ENCODE measurements around the gene PTBP1.
A peak's percentile ranks its signal among the peaks of the same experiment; 100 is the strongest.

PTBP1 gene

GRCh38 chr19:855566-856120 is 58.4 kb downstream of the PTBP1 start:
- no peak for TF ChIP-seq CTCF (IDR thresholded peaks at IDR 0.05; ENCODE audit: insufficient read depth, low read length, missing control alignments)
- DNase-seq (ENCODE audit: low read depth, low spot score) = no peak
- POLR2A ChIA-PET = no interaction called here
- no peak overlapping the region for H3K4me3 ChIP-seq (ENCODE audit: low read depth, low read length)
- CTCF ChIA-PET = interaction anchor here (0.7 to 3.3 kb wide), 19 partner anchors 10 to 385 kb away, joined by 3 to 18 read pairs (median 4); partner anchors contain the start of genes MED16, RNU6-9 and WDR18

GRCh38 chr19:858284-858683 is 61.0 kb downstream of the PTBP1 start:
- POLR2A ChIA-PET = interaction anchor here (1.0 kb wide), 1 partner anchor 80 kb away, joined by 4 read pairs; no protein-coding TSS in a partner anchor
- no peak for TF ChIP-seq CTCF (IDR thresholded peaks at IDR 0.05; ENCODE audit: insufficient read depth, low read length, missing control alignments)
- no peak for DNase-seq (ENCODE audit: low read depth, low spot score)
- CTCF ChIA-PET = interaction anchor here (0.8 to 4.6 kb wide), 7 partner anchors 9 to 126 kb away, joined by 3 to 27 read pairs (median 6); partner anchors contain the start of gene WDR18
- no peak overlapping the region for H3K4me3 ChIP-seq (ENCODE audit: low read depth, low read length)

GRCh38 chr19:858868-859843 is 61.9 kb downstream of the PTBP1 start, which contains the start of gene CFD:
Gene CFD (plus strand): TSS chr19:859664. CDS start chr19:859690, 26 bp downstream.
- H3K4me3 ChIP-seq (ENCODE audit: low read depth, low read length) = peak within 1 kb of the TSS; percentile 47
- ChIA-PET CTCF (interaction anchor here (0.8 to 4.6 kb wide), 9 partner anchors 9 to 125 kb away, joined by 3 to 27 read pairs (median 3); partner anchors contain the start of gene WDR18), POLR2A (interaction anchor here (1.0 kb wide), 1 partner anchor 80 kb away, joined by 4 read pairs; no protein-coding TSS in a partner anchor)
- no peak for TF ChIP-seq CTCF (IDR thresholded peaks at IDR 0.05; ENCODE audit: insufficient read depth, low read length, missing control alignments)
- DNase-seq (ENCODE audit: low read depth, low spot score) = no peak

- no peak for DNase-seq (ENCODE audit: low read depth, low spot score)
- no peak overlapping the region for H3K4me3 ChIP-seq (ENCODE audit: low read depth, low read length)
- ChIA-PET POLR2A (no interaction called here), CTCF (no interaction called here)
- TF ChIP-seq CTCF (IDR thresholded peaks at IDR 0.05; ENCODE audit: insufficient read depth, low read length, missing control alignments) = no peak
Observed at GRCh38 chr19:861141-861755, 64.0 kb downstream of the PTBP1 start.
